Activated CD4-positive, alpha-beta T cell treated with anti-CD3 and anti-CD28 coated beads for 1 hour (primary cell): ENCODE data around the gene KIAA1549.
"Not testable (repeated sequence)": the region's sequence is repeated elsewhere in the genome, so short reads cannot be mapped to it uniquely, and the experiment has no call there.

Experiments
- DNase-seq: peaks from one replicate; pipeline ENCODE4 v3.0.0-alpha.2; 2020

Gene KIAA1549

GRCh38 chr7:138941545-138941944 is 39.6 kb downstream of the KIAA1549 start:
- no peak for DNase-seq

- not testable (repeated sequence) for DNase-seq
Observed at GRCh38 chr7:138940602-138941001, 40.6 kb downstream of the KIAA1549 start.

GRCh38 chr7:138937484-138937883 is 43.7 kb downstream of the KIAA1549 start:
- DNase-seq, result no peak

- no peak for DNase-seq
Observed at GRCh38 chr7:138935465-138936011, 45.7 kb downstream of the KIAA1549 start.

GRCh38 chr7:138934861-138935260 is 46.3 kb downstream of the KIAA1549 start:
- DNase-seq, result no peak

- DNase-seq, result no peak
Observed at GRCh38 chr7:138934367-138934766, 46.8 kb downstream of the KIAA1549 start.

GRCh38 chr7:138932870-138933269 is 48.3 kb downstream of the KIAA1549 start:
- no peak for DNase-seq

- DNase-seq, result no peak
Observed at GRCh38 chr7:138932427-138932826, 48.8 kb downstream of the KIAA1549 start.

GRCh38 chr7:138929969-138930368 is 51.2 kb downstream of the KIAA1549 start:
- no peak for DNase-seq

- DNase-seq, result no peak
Observed at GRCh38 chr7:138926241-138926612, 55.0 kb downstream of the KIAA1549 start.

- DNase-seq, result no peak
Observed at GRCh38 chr7:138924501-138925225, 56.5 kb downstream of the KIAA1549 start.

- no peak for DNase-seq
Observed at GRCh38 chr7:138921277-138921676, 59.9 kb downstream of the KIAA1549 start.

GRCh38 chr7:138919911-138920310 is 61.3 kb downstream of the KIAA1549 start:
- no peak for DNase-seq

- no peak for DNase-seq
Observed at GRCh38 chr7:138919216-138919615, 62.0 kb downstream of the KIAA1549 start.

- DNase-seq, result no peak
Observed at GRCh38 chr7:138918756-138919155, 62.4 kb downstream of the KIAA1549 start.

GRCh38 chr7:138918176-138918575 is 63.0 kb downstream of the KIAA1549 start:
- no peak for DNase-seq

GRCh38 chr7:138917771-138918170 is 63.4 kb downstream of the KIAA1549 start:
- no peak for DNase-seq

- no peak for DNase-seq
Observed at GRCh38 chr7:138916731-138917130, 64.5 kb downstream of the KIAA1549 start.

GRCh38 chr7:138916275-138916674 is 64.9 kb downstream of the KIAA1549 start:
- no peak for DNase-seq

- DNase-seq, result no peak
Observed at GRCh38 chr7:138913783-138914182, 67.4 kb downstream of the KIAA1549 start.

- DNase-seq, result no peak
Observed at GRCh38 chr7:138911007-138911406, 70.2 kb downstream of the KIAA1549 start.

GRCh38 chr7:138907850-138908249 is 73.3 kb downstream of the KIAA1549 start:
- DNase-seq, result no peak

GRCh38 chr7:138907201-138907847 is 73.9 kb downstream of the KIAA1549 start:
- DNase-seq, result no peak

GRCh38 chr7:138903859-138904435 is 77.2 kb downstream of the KIAA1549 start:
- no peak for DNase-seq
